K562 (cell line): ENCODE measurements around the gene IGF2BP3.

Source experiments
- ADNP ChIP-seq: fragments of 200-800 bp; sonication (Bioruptor generic); IDR thresholded peaks from 2 replicates; pipeline ENCODE4 v1.6.1; 2016; ENCODE audit warnings: missing genetic modification characterization, missing compliant biosample characterization
- CBX5 ChIP-seq: IDR thresholded peaks from 2 replicates; pipeline ENCODE4 v1.6.1; 2014; ENCODE audit warnings: low read depth, borderline replicate concordance
- FOS ChIP-seq: IDR thresholded peaks from 3 replicates; pipeline ENCODE4 v1.6.1; 2011; ENCODE audit not compliant: insufficient read length; ENCODE audit errors: extremely low read depth
- JUNB ChIP-seq: fragments of 450-650 bp; formaldehyde crosslinking; conservative IDR thresholded peaks from 2 replicates; pipeline ENCODE4 v1.4.0; 2020; ENCODE audit warnings: mild to moderate bottlenecking
- NR1H2 ChIP-seq: sonication (generic); formaldehyde crosslinking; IDR thresholded peaks from 2 replicates; pipeline ENCODE4 v1.4.0; 2020; ENCODE audit warnings: mild to moderate bottlenecking, missing genetic modification reagents
- NR3C1 ChIP-seq: sonication (generic); formaldehyde crosslinking; IDR thresholded peaks from 2 replicates; pipeline ENCODE4 v1.8.1; 2022; ENCODE audit warnings: missing genetic modification reagents
- POLR2A ChIP-seq: fragments of 450-650 bp; conservative IDR thresholded peaks from 2 replicates; pipeline ENCODE4 v1.6.1; 2016
- RAD21 ChIP-seq, 2 experiments: fragments of 250-450 bp in 1 of 2; fragments of 450-650 bp in 1 of 2; sonication (Bioruptor Pico) in 1 of 2; formaldehyde crosslinking in 1 of 2; IDR thresholded peaks in 1 of 2; conservative IDR thresholded peaks in 1 of 2; 2 replicates each; pipeline versions ENCODE4 v1.4.0 to v1.8.0; 2020 to 2022; ENCODE audit warnings: mild to moderate bottlenecking in 2 of 2, moderate library complexity in 1 of 2
- RBM25 ChIP-seq: fragments of 200-400 bp; formaldehyde crosslinking; IDR thresholded peaks from 2 replicates; pipeline ENCODE4 v1.6.1; 2018; ENCODE audit warnings: low read length, low read depth, moderate library complexity; ENCODE audit not compliant: severe bottlenecking
- SIN3A ChIP-seq, 2 experiments: fragments of 150-350 bp in 1 of 2; IDR thresholded peaks; 2 replicates each; pipeline ENCODE4 v1.6.1; 2011 to 2016; ENCODE audit warnings: borderline replicate concordance in 2 of 2, low read depth in 2 of 2, low read length in 2 of 2, mild to moderate bottlenecking in 2 of 2, moderate library complexity in 2 of 2; ENCODE audit not compliant: control insufficient read depth in 1 of 2
- SP1 ChIP-seq: sonication (generic); formaldehyde crosslinking; IDR thresholded peaks from 2 replicates; pipeline ENCODE4 v1.8.1; 2022; ENCODE audit warnings: mild to moderate bottlenecking, missing genetic modification reagents
- XRCC5 ChIP-seq: fragments of 200-400 bp; formaldehyde crosslinking; IDR thresholded peaks from 2 replicates; pipeline ENCODE4 v1.6.1; 2017; ENCODE audit warnings: low read depth, mild to moderate bottlenecking, low read length

GRCh38 chr7:23477157-23477499, 6.8 kb upstream of the IGF2BP3 start:
- TF ChIP-seq SP1 (no peak), NR1H2 (CRISPR knock-in tag) (no peak), RBM25 (no peak), RAD21 (CRISPR knock-in tag; conservative IDR thresholded peaks at IDR 0.05 in 1 of 2, IDR thresholded peaks at IDR 0.05 in 1 of 2) (no peak), FOS (no peak), XRCC5 (no peak), NR3C1 (CRISPR knock-in tag) (no peak), CBX5 (no peak), ADNP (no peak), POLR2A (no peak), SIN3A (IDR thresholded peaks at IDR 0.05; ENCODE audit: borderline replicate concordance in 2 of 2, control insufficient read depth in 1 of 2, low read depth in 2 of 2, low read length in 2 of 2) (no peak), JUNB (no peak)
